B cell (primary cell): Measurements from ENCODE around the gene TSPO. TPM values are rescaled to one million over a fixed set of nuclear protein-coding genes. Genes with fewer than 3 reads are reported as not detected.

Experiments used
- ATAC-seq: fragments of 200-7000 bp; cut with Tn5 transposase; one replicate; pipeline ENCODE4 v1.10.0; 2021; ENCODE audit warnings: low read depth, mild to moderate bottlenecking, moderate number of reproducible peaks, moderate library complexity
- CTCF ChIA-PET: fragments of 350-600 bp; sonication (Branson Sonifier 250); formaldehyde crosslinking; loops from one replicate; lab custom pipeline; 2021; ENCODE audit warnings: antibody characterized with exemption, inconsistent platforms; lab: Charles Lee
- POLR2A ChIA-PET: fragments of 350-600 bp; sonication (Branson Sonifier 250); formaldehyde crosslinking; loops from one replicate; lab custom pipeline; 2021; ENCODE audit warnings: antibody characterized with exemption; lab: Charles Lee
- DNase-seq: peaks from one replicate; pipeline ENCODE4 v3.0.0; 2013
- H2AFZ ChIP-seq: 2 replicates; pipeline ENCODE4 v1.6.1; 2012; ENCODE audit warnings: mild to moderate bottlenecking, low read depth, low read length; ENCODE audit not compliant: insufficient read depth, poor library complexity, severe bottlenecking
- H3K27ac ChIP-seq, 2 donors: 1 replicate in 1 of 2; 2 replicates in 1 of 2; pipeline ENCODE4 v1.5.1; 2012 to 2013; ENCODE audit warnings: low read length in 2 of 2, mild to moderate bottlenecking in 2 of 2, moderate library complexity in 1 of 2
- H3K27me3 ChIP-seq, 4 experiments: fragments of 200-600 bp in 1 of 4; sonication (generic) in 1 of 4; replicated peaks in 1 of 4; 1 replicate in 2 of 4; 2 replicates in 2 of 4; pipeline versions ENCODE4 v1.6.1 to v1.7.0; 2013 to 2016; ENCODE audit warnings: low read length in 3 of 4, mild to moderate bottlenecking in 2 of 4, mixed read lengths in 1 of 4, moderate library complexity in 1 of 4; ENCODE audit not compliant: insufficient read depth in 4 of 4, control insufficient read depth in 3 of 4; ENCODE audit errors: control extremely low read depth in 1 of 4
- H3K36me3 ChIP-seq, 2 experiments: replicated peaks in 1 of 2; 1 replicate in 1 of 2; 2 replicates in 1 of 2; pipeline versions ENCODE4 v1.6.1 to v1.7.1; 2013; ENCODE audit warnings: low read length in 1 of 2; ENCODE audit not compliant: insufficient read depth in 2 of 2, control insufficient read depth in 1 of 2; ENCODE audit errors: control extremely low read depth in 1 of 2, extremely low read depth in 1 of 2
- H3K4me1 ChIP-seq, 2 donors: fragments of 200-600 bp in 1 of 2; sonication (generic) in 1 of 2; 1 replicate in 1 of 2; 2 replicates in 1 of 2; pipeline versions ENCODE4 v1.5.1 to v1.6.1; 2013 to 2017; ENCODE audit warnings: low read length in 2 of 2; ENCODE audit not compliant: control insufficient read depth in 2 of 2, insufficient read depth in 2 of 2
- H3K4me2 ChIP-seq: replicated peaks from 2 replicates; pipeline ENCODE3; 2012; ENCODE audit warnings: mild to moderate bottlenecking, low read depth, low read length; ENCODE audit not compliant: poor library complexity, severe bottlenecking
- H3K4me3 ChIP-seq, 5 experiments: fragments of 200-600 bp in 1 of 5; sonication (generic) in 1 of 5; 1 replicate in 3 of 5; 2 replicates in 2 of 5; pipeline versions ENCODE4 v1.5.1 to v1.7.0; 2011 to 2016; ENCODE audit warnings: low read length in 4 of 5, mild to moderate bottlenecking in 4 of 5, low read depth in 2 of 5, control low read depth in 1 of 5, moderate library complexity in 1 of 5; ENCODE audit not compliant: insufficient read depth in 1 of 5; ENCODE audit errors: control extremely low read depth in 1 of 5, extremely low read depth in 1 of 5
- H3K79me2 ChIP-seq: fragments of 200-600 bp; sonication (generic); one replicate; pipeline ENCODE4 v1.6.0; 2016; ENCODE audit warnings: low read length; ENCODE audit not compliant: control insufficient read depth, insufficient read depth
- H3K9ac ChIP-seq: fragments of 200-600 bp; sonication (generic); 2 replicates; pipeline ENCODE4 v1.6.1; 2017; ENCODE audit warnings: mild to moderate bottlenecking, low read length, moderate library complexity
- H3K9me3 ChIP-seq, 3 donors: one replicate each; pipeline versions ENCODE4 v1.6.1 to v1.7.1; 2013; ENCODE audit warnings: low read length in 2 of 3; ENCODE audit not compliant: control insufficient read depth in 2 of 3, insufficient read depth in 1 of 3; ENCODE audit errors: control extremely low read depth in 1 of 3
- H4K20me1 ChIP-seq: 2 replicates; pipeline ENCODE4 v1.6.0; 2012; ENCODE audit warnings: mild to moderate bottlenecking, low read length; ENCODE audit not compliant: insufficient read depth, control insufficient read depth, poor library complexity, severe bottlenecking
- H3K27ac Mint-ChIP-seq: one replicate; pipeline ENCODE4 v1.8.0; 2021; ENCODE audit warnings: mixed read lengths
- H3K27me3 Mint-ChIP-seq: one replicate; pipeline ENCODE4 v1.8.0; 2021; ENCODE audit warnings: mixed read lengths
- H3K4me1 Mint-ChIP-seq: one replicate; pipeline ENCODE4 v1.8.0; 2021; ENCODE audit warnings: mixed read lengths
- H3K4me3 Mint-ChIP-seq: one replicate; pipeline ENCODE4 v1.8.0; 2021; ENCODE audit warnings: mixed read lengths
- H3K9me3 Mint-ChIP-seq: one replicate; pipeline ENCODE4 v1.8.0; 2022; ENCODE audit warnings: mixed read lengths; ENCODE audit not compliant: insufficient read depth
- EZH2 ChIP-seq: IDR thresholded peaks from 2 replicates; pipeline ENCODE4 v1.6.1; 2012; ENCODE audit warnings: borderline replicate concordance, low read depth, mild to moderate bottlenecking, moderate library complexity, low read length; ENCODE audit not compliant: insufficient read depth, poor library complexity, severe bottlenecking
- WGBS: methylation state at CpG from one replicate; pipeline ENCODE4 v1.1.5; 2013; ENCODE audit warnings: missing lambda C conversion rate; ENCODE audit not compliant: insufficient coverage; 5-methylcytosine and 5-hydroxymethylcytosine counted together
- intact Hi-C: fragments of 100-400 bp; cut with micrococcal nuclease; formaldehyde crosslinking; loops from one replicate; pipeline ENCODE4 v1.10.0; 2022
- polyA plus RNA-seq: library from polyadenylated mRNA; depleted of rRNA; stranded (reverse); fragments of >200 nt; gene quantifications from 2 replicates; pipeline ENCODE4 v1.2.3, GENCODE V29; 2012
- total RNA-seq, 2 donors: library from RNA; stranded (reverse); fragments of 120-200 nt in 1 of 2; gene quantifications; 1 replicate in 1 of 2; 2 replicates in 1 of 2; pipeline versions ENCODE4 v1.2.3 to v1.2.4, GENCODE V29; 2013 to 2022
- TF ChIP-seq, protein P1 (sequence below): fragments of 200-600 bp; IDR thresholded peaks from one replicate; pipeline ENCODE4 v1.8.0; 2022; ENCODE audit warnings: antibody characterized with exemption, mild to moderate bottlenecking

The TSPO gene
- total and polyA plus RNA-seq, 2 donors (not counting 1 experiment from before 2014, with no cell fraction given) = 54.9 to 94.2 TPM

DNA sequence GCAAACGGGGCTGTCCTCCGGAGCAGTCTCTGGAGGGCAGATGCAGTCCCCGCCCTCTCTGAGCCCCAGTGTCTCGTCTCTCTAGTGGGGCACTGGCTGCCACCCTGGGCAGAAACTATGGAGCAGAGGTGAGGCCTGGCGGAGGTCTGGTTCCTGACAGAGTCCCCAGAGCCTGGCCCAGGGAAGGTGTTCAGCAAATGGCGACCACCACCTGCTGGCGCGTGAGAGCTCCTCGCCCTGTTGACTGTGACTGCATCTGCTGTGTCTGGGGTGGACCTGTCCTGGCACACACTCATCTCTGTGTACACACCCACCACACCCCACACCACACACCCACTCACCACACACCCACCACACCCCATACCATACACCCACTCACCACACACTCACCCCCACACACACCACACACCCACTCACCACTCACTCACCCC is 53.9 kb downstream of the TSPO start:
- H3K4me1 Mint-ChIP-seq = peaks cover 3% of the 10 kb centered on the region
- H4K20me1 ChIP-seq = no peaks in the 10 kb centered on the region
- peaks cover 0 to 5% of the 10 kb centered on the region in 2 donors for H3K4me1 ChIP-seq
- H3K4me3 ChIP-seq = no peak overlapping the region
- peaks cover 0 to 11% (median 0%) of the 10 kb centered on the region in 4 experiments for H3K27me3 ChIP-seq
- H3K79me2 ChIP-seq = no peaks in the 10 kb centered on the region
- H3K27ac ChIP-seq = no peak overlapping the region
- 89% methylated on average over 9 of the region's 9 CpGs for WGBS
- POLR2A ChIA-PET = no interaction called here
- H3K4me2 ChIP-seq = no peak overlapping the region
- intact Hi-C loops = no loop called here
- no peaks in the 10 kb centered on the region for H3K9me3 ChIP-seq
- no peak overlapping the region for H3K4me3 Mint-ChIP-seq
- no peaks in the 10 kb centered on the region for H3K36me3 ChIP-seq
- no peak overlapping the region for H2AFZ ChIP-seq
- H3K9ac ChIP-seq = no peak overlapping the region
- H3K27ac Mint-ChIP-seq = no peak overlapping the region
- ATAC-seq = no peak
- CTCF ChIA-PET = no interaction called here
- H3K27me3 Mint-ChIP-seq = peaks cover 5% of the 10 kb centered on the region
- no peak for DNase-seq
- no peaks in the 10 kb centered on the region for H3K9me3 Mint-ChIP-seq
- no peak for TF ChIP-seq EZH2
- TF ChIP-seq, protein P1, sequence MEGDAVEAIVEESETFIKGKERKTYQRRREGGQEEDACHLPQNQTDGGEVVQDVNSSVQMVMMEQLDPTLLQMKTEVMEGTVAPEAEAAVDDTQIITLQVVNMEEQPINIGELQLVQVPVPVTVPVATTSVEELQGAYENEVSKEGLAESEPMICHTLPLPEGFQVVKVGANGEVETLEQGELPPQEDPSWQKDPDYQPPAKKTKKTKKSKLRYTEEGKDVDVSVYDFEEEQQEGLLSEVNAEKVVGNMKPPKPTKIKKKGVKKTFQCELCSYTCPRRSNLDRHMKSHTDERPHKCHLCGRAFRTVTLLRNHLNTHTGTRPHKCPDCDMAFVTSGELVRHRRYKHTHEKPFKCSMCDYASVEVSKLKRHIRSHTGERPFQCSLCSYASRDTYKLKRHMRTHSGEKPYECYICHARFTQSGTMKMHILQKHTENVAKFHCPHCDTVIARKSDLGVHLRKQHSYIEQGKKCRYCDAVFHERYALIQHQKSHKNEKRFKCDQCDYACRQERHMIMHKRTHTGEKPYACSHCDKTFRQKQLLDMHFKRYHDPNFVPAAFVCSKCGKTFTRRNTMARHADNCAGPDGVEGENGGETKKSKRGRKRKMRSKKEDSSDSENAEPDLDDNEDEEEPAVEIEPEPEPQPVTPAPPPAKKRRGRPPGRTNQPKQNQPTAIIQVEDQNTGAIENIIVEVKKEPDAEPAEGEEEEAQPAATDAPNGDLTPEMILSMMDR = no peak

DNA sequence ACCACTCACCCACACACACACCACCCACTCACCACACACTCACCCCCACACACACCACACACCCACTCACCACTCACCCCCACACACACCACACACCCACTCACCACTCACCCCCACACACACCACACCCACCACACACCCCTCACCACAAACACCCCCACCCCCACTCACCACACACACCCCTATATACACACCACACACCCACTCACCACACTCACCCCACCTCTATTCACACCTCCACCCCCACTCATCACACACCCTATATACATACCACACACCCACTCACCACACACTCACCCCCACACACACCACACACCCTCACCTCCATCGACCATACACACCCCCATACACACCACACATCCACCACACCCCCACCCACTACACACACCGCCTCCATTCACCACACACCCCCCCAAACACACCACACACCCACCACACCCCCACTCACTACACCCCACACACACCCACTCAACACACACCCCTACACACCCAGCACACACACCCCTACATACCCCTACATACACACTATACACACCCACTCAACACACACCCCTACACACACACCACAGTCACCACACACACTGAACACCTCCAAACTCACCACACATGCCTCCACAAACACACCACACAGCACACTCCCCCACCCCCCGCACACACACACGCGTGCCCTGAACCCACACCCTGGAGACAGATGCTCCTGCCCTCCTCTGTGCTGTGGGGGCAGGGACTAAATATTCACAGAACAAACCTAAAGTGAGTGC is 54.6 kb downstream of the TSPO start:
- Histone ChIP-seq H3K4me1 (peaks cover 0 to 5% of the 10 kb centered on the region in 2 donors), H3K9me3 (no peaks in the 10 kb centered on the region), H3K4me3 (no peak overlapping the region), H3K36me3 (no peaks in the 10 kb centered on the region), H3K79me2 (no peaks in the 10 kb centered on the region), H3K4me2 (no peak overlapping the region), H3K27ac (no peak overlapping the region), H3K9ac (no peak overlapping the region), H2AFZ (no peak overlapping the region), H4K20me1 (no peaks in the 10 kb centered on the region), H3K27me3 (peaks cover 0 to 11% (median 0%) of the 10 kb centered on the region in 4 experiments)
- Mint-ChIP-seq H3K4me1 (peaks cover 3% of the 10 kb centered on the region), H3K27ac (no peak overlapping the region), H3K4me3 (no peak overlapping the region), H3K27me3 (peaks cover 5% of the 10 kb centered on the region), H3K9me3 (no peaks in the 10 kb centered on the region)
- TF ChIP-seq EZH2 = no peak
- TF ChIP-seq, protein P1 = no peak
- ATAC-seq = no peak
- ChIA-PET CTCF (no interaction called here), POLR2A (no interaction called here)
- intact Hi-C loops = no loop called here
- WGBS = 71% methylated on average over 5 of the region's 5 CpGs
- DNase-seq = no peak
